KMS-11 (cell line): ENCODE data around the gene UGT1A10.

ENCODE experiments used
- H2AFZ ChIP-seq: fragments of 200-600 bp; sonication (generic); 2 replicates; pipeline ENCODE4 v1.6.1; 2016; ENCODE audit warnings: antibody characterized with exemption, mixed run types, low read depth
- H3K27ac ChIP-seq: fragments of 200-600 bp; sonication (generic); 2 replicates; pipeline ENCODE4 v1.6.1; 2016; ENCODE audit warnings: mild to moderate bottlenecking, mixed run types
- H3K27me3 ChIP-seq: fragments of 200-600 bp; sonication (generic); 2 replicates; pipeline ENCODE4 v1.6.1; 2017; ENCODE audit warnings: mild to moderate bottlenecking, low read depth, mixed run types, moderate library complexity; ENCODE audit not compliant: insufficient read depth
- H3K36me3 ChIP-seq: fragments of 200-600 bp; sonication (generic); 2 replicates; pipeline ENCODE4 v1.6.1; 2017; ENCODE audit warnings: mild to moderate bottlenecking, mixed run types; ENCODE audit not compliant: insufficient read depth
- H3K4me1 ChIP-seq: fragments of 200-600 bp; sonication (generic); 2 replicates; pipeline ENCODE4 v1.6.1; 2016; ENCODE audit warnings: mild to moderate bottlenecking, low read depth, mixed run types; ENCODE audit not compliant: poor library complexity, severe bottlenecking
- H3K4me2 ChIP-seq: fragments of 200-600 bp; sonication (generic); 2 replicates; pipeline ENCODE4 v1.7.0; 2016; ENCODE audit warnings: mild to moderate bottlenecking, mixed run types
- H3K4me3 ChIP-seq: fragments of 200-600 bp; sonication (generic); IDR thresholded peaks from 2 replicates; pipeline ENCODE4 v1.6.1; 2017; ENCODE audit warnings: low read depth, low read length, mixed read lengths; ENCODE audit not compliant: insufficient read depth
- H3K79me2 ChIP-seq: fragments of 200-600 bp; sonication (generic); 2 replicates; pipeline ENCODE4 v1.6.1; 2016; ENCODE audit warnings: low read depth, mixed run types; ENCODE audit not compliant: insufficient read depth
- H3K9ac ChIP-seq: fragments of 200-600 bp; sonication (generic); 2 replicates; pipeline ENCODE4 v1.6.1; 2016; ENCODE audit warnings: mild to moderate bottlenecking, mixed run types
- H4K20me1 ChIP-seq: fragments of 200-600 bp; sonication (generic); 2 replicates; pipeline ENCODE4 v1.6.1; 2016; ENCODE audit warnings: mild to moderate bottlenecking, mixed run types; ENCODE audit not compliant: insufficient read depth
- TF ChIP-seq, protein P1 (sequence below): fragments of 200-600 bp; sonication (generic); conservative IDR thresholded peaks from 2 replicates; pipeline ENCODE4 v1.6.1; 2017; ENCODE audit warnings: low read depth, mild to moderate bottlenecking, antibody characterized with exemption, low read length, moderate library complexity, mixed read lengths

The UGT1A10 gene

DNA sequence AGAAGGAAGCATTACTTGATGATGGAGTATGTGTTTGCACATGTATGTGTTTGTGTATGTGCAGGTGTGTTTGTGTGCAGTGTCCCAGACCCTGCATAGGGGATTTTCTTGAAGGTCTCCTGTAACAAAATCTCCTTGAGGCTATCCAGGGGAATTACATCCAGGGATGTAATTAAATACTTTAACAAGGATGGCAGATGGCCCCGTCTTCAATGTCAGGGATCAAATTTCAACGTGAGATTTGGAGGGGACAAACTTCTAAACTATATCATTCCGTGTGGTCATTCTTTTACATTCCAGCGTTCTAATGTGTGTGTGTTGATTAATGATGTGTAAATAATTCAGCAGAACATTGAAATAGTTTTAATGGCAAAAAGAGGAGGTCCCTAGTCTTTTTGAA is 38.7 kb downstream of the UGT1A10 start:
- H4K20me1 ChIP-seq = no peaks in the 10 kb centered on the region
- no peak overlapping the region for H3K4me2 ChIP-seq
- no peak overlapping the region for H3K9ac ChIP-seq
- no peak overlapping the region for H3K27ac ChIP-seq
- H3K79me2 ChIP-seq = no peaks in the 10 kb centered on the region
- TF ChIP-seq, protein P1, sequence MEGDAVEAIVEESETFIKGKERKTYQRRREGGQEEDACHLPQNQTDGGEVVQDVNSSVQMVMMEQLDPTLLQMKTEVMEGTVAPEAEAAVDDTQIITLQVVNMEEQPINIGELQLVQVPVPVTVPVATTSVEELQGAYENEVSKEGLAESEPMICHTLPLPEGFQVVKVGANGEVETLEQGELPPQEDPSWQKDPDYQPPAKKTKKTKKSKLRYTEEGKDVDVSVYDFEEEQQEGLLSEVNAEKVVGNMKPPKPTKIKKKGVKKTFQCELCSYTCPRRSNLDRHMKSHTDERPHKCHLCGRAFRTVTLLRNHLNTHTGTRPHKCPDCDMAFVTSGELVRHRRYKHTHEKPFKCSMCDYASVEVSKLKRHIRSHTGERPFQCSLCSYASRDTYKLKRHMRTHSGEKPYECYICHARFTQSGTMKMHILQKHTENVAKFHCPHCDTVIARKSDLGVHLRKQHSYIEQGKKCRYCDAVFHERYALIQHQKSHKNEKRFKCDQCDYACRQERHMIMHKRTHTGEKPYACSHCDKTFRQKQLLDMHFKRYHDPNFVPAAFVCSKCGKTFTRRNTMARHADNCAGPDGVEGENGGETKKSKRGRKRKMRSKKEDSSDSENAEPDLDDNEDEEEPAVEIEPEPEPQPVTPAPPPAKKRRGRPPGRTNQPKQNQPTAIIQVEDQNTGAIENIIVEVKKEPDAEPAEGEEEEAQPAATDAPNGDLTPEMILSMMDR = no peak
- H3K4me3 ChIP-seq = no peak overlapping the region
- H3K36me3 ChIP-seq = no peaks in the 10 kb centered on the region
- no peak overlapping the region for H2AFZ ChIP-seq
- H3K27me3 ChIP-seq = no peaks in the 10 kb centered on the region
- no peaks in the 10 kb centered on the region for H3K4me1 ChIP-seq

DNA sequence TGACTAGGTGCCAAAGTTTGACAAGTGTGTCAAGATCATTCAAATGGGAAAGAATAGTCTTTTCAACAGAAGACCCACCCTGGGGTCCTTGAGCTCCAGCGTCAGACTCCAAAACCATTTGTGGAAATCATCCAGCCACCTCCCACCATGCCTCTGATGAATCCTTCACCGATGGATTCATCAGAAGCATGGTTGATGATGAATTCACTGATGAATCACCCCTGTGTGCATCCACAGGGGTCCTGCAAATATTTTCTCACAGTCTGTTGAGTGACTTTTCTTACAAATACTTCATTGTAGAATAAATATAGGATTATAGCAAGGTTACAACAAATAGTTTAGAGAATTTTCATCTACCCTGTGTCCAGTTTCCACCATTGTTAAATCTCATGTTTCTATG is 39.8 kb downstream of the UGT1A10 start:
- Histone ChIP-seq H3K4me3 (no peak overlapping the region), H2AFZ (no peak overlapping the region), H3K36me3 (no peaks in the 10 kb centered on the region), H3K4me1 (no peaks in the 10 kb centered on the region), H3K9ac (no peak overlapping the region), H3K79me2 (no peaks in the 10 kb centered on the region), H4K20me1 (no peaks in the 10 kb centered on the region), H3K27me3 (no peaks in the 10 kb centered on the region), H3K4me2 (no peak overlapping the region), H3K27ac (no peak overlapping the region)
- TF ChIP-seq, protein P1 = no peak

DNA sequence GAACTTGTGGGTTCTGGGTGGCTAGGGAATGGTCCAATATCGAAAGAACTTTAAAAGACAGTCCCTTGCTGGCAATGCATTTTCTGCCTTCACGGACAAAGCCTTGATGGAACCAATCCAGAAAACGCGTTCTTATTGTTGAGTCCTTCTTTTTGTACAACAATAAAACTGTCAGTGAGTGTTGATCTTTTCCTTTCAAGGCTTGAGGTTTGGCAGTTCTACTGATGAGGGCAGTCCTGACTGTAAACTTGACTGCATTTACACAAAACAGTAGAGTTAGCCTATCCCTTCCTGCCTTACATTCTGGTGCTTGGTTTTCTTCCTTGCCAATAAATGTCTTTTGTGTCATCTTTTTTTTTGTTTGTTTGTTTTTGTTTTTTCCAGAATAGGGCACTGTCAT is 42.9 kb downstream of the UGT1A10 start:
- H3K4me1 ChIP-seq = no peaks in the 10 kb centered on the region
- H3K27me3 ChIP-seq = no peaks in the 10 kb centered on the region
- no peaks in the 10 kb centered on the region for H3K36me3 ChIP-seq
- TF ChIP-seq, protein P1 = no peak
- no peaks in the 10 kb centered on the region for H3K79me2 ChIP-seq
- no peak overlapping the region for H3K4me2 ChIP-seq
- H3K4me3 ChIP-seq = no peak overlapping the region
- H3K27ac ChIP-seq = no peak overlapping the region
- no peak overlapping the region for H2AFZ ChIP-seq
- H3K9ac ChIP-seq = no peak overlapping the region
- no peaks in the 10 kb centered on the region for H4K20me1 ChIP-seq

DNA sequence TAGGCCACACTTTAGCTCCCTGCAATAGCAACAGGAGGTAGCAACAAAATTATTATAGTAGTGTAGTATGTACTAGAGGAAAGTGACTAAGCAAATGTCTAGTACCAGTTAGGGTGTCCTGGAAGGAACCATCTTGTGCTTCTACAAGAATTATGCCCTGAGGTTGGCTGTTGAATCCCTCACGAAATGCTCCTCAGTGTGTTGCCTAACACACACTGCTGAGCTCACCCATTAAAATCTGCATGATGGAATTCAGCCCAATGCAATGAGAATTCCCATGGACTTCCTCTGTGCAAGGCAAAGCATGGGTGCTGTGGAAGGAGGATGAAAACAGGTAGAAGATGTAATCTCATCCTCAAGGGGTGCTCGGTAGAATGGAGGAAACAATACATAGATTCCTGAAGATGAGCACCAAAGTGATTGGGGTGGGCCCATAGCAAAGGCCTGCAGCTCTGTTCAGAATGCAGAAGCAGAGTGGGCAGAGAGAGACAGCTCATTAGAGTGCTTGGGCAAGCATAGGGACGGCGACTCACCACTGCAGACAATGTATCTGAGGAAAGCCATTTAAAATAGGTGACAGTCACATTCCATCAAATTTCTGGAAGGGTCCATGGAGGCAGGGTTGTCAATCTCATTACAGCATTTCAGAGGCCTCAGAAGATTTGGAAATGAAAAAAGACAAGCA is 44.3 kb downstream of the UGT1A10 start:
- TF ChIP-seq, protein P1 = no peak
- Histone ChIP-seq H3K9ac (no peak overlapping the region), H2AFZ (no peak overlapping the region), H3K79me2 (no peaks in the 10 kb centered on the region), H4K20me1 (no peaks in the 10 kb centered on the region), H3K4me3 (no peak overlapping the region), H3K36me3 (no peaks in the 10 kb centered on the region), H3K4me1 (no peaks in the 10 kb centered on the region), H3K27ac (no peak overlapping the region), H3K4me2 (no peak overlapping the region), H3K27me3 (no peaks in the 10 kb centered on the region; the same call in 1 of the 2 replicates)
